ENCODE measurements around the gene MTERF1.

GRCh38 chr7:91927912-91928311 lies 47.4 kb upstream of the MTERF1 start:
- no peak for TF ChIP-seq CTCF (IDR thresholded peaks at IDR 0.05)
- no peak for TF ChIP-seq POLR2AphosphoS5 (IDR thresholded peaks at IDR 0.05; ENCODE audit: low read depth, low read length)
